GM18499 (cell line): ENCODE data around the gene ZNF765.
"Not testable (repeated sequence)": the region's sequence is repeated elsewhere in the genome, so short reads cannot be mapped to it uniquely, and the experiment has no call there.

Experiments used
- ATAC-seq: cut with Tn5 transposase; IDR thresholded peaks from one replicate; pipeline ENCODE4 v1.9.1; 2021; ENCODE audit warnings: moderate number of reproducible peaks; ENCODE audit not compliant: insufficient read depth, unreplicated experiment

The ZNF765 gene

DNA sequence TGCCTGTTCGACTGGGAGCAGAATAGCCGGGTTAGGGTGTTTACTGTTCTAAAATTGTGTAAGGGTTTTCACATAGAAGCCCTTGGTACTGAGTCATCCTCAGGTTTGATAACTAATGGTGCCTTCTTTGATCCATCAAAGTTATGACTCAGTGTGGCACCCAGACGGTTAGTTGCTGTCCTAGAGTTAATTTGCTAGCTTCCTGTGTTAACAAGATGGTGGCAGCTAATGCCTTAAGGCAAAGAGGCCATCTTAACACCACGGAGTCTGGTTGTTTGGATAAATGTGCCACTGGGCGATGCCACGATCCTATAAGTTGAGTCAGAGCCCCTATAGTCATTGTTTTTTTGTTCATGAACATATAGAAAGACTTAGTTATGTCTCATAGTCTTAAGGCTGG is 80.5 kb downstream of the ZNF765 start:
- not testable (repeated sequence) for ATAC-seq
